GM21717 (cell line): ENCODE data around the gene GRAP.
"Not testable (repeated sequence)": the region's sequence is repeated elsewhere in the genome, so short reads cannot be mapped to it uniquely, and the experiment has no call there.

Experiments used
- ATAC-seq: cut with Tn5 transposase; IDR thresholded peaks from one replicate; pipeline ENCODE4 v1.9.1; 2021; ENCODE audit warnings: mild to moderate bottlenecking, moderate library complexity; ENCODE audit not compliant: unreplicated experiment

GRAP gene

DNA sequence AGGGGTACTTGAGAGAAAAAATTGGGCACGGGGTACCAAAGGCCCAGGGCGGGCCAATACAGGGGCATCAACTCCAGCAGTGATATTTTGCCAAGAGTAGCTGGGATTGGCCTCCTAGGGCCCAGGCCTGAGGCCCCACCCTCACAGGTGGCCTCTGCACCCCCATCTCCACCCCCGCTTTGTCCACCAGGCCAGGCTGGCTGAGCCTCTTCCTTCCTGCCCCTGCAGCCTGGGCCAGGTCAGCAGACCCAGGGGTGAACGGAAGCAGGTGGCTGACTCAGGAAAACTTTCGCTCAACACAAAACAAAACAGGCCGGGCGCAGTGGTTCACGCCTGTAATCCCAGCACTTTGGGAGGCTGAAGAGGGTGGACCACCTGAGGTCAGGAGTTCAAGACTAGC is 3.7 kb downstream of the GRAP start:
- not testable (repeated sequence) for ATAC-seq

DNA sequence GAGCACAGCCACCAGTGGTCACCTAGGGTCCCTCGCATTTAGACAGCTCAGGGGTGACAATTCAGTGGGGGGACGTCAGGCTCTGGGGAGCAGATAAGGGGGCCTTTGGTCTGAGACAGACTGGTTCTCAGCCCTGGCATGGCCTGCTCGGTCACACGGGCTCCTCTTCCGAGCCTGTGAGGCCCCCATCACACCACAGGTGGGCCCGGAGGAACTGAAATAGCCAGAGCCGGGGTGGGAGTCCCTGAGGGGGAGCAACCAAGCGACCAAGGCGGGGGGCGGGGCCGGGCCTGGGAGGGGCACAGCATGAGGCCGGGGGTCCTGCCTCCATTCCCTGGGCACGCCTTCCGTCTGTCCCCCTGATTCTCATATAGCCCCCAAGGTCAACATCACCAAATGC is 4.4 kb downstream of the GRAP start:
- ATAC-seq = not testable (repeated sequence)

DNA sequence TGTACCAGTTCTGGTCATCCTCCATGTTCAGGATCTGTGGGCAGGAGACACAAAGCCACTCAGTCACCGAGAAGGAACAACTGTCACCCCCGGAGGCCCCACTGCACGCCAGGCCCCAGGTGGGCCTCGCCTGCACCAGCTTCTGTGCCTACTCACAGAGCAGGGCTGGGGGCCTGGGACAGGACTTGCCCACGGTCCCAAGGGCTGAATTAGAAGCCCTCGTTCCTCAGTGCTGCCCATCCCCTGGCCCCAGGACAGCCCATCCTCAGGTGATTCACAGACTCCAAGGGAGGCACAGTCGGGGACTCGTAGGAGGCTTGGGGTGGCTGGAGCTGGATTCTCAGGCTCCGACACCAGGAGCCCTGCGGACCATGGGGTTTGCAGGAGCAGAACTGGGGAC is 4.9 kb downstream of the GRAP start:
- ATAC-seq = not testable (repeated sequence)

DNA sequence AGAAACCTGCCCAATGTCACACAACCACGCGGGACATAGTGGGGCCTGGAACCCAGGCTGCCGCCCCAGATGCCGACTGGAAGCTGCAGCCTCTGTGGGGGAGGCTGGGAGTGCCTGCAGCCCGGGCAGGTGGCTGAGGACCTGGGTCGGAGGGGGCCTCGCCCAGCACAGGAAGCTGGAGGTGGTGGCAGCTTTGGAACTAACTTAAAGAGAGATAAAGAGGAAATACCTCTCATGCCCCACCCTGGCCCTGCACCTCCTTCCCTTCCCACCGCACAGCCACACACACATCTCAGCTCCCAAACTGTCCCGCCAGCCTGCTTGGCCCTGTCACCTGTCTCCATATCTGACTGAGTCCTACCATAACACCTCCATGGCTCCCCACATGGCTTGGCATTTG is 6.4 kb downstream of the GRAP start:
- not testable (repeated sequence) for ATAC-seq

DNA sequence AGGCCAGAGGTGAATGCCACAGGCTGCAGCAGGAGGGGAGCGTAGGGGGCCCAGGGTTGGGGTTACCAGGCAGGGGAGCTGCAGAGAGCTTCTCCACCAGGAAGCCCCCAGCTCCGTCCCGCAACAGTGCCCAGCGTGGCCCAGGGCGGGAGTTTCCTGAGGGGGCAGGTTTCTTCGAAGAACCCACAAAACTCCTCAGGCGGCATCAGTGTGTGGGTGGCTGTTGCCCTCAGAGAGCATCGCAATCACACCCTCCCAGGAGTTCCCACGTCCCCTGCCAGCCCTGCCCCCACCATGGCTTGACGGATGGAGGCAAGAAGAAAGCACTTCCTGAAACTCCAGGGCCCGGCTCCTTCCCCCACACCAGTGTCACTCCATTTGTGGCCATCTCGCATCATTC is 8.0 kb downstream of the GRAP start:
- ATAC-seq = not testable (repeated sequence)

DNA sequence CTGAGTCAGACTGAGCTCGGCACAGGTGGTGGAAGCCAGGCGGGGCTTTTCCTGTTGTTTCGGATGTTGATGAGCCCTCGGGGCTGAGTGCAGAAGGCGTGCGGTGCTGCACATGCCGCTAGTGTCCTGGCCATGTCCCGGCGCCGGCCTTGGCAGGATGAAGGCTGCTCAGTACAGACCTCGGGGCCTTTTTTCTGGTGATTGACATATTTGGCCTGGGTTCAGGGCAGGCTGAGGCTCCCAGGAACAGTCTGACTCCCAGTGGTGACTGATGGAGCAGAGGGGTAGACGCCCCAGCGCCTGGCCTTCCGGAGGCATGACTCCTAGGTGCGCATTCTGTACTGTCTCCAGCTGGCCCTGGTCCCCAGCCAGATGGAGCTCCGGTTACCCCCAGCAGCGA is 8.8 kb downstream of the GRAP start:
- not testable (repeated sequence) for ATAC-seq

DNA sequence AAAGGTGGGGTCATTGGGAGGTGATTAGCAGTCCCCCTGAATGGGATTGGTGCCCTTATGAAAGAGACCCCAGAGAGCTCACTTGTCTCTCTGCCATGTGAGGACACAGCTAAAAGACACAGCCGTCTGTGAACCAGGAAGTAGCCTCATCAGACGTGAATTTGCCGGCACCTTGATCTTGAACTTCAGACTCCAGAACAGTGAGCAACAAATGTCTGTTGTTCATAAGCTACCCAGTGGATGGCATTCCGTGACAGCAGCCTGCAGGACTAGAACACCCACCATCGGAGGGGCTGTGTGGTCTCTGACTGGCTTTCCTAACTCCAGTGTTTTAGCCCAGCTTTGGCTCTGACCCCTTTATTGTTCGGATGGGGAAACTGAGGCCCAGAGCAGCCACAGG is 9.2 kb downstream of the GRAP start:
- ATAC-seq = not testable (repeated sequence)

DNA sequence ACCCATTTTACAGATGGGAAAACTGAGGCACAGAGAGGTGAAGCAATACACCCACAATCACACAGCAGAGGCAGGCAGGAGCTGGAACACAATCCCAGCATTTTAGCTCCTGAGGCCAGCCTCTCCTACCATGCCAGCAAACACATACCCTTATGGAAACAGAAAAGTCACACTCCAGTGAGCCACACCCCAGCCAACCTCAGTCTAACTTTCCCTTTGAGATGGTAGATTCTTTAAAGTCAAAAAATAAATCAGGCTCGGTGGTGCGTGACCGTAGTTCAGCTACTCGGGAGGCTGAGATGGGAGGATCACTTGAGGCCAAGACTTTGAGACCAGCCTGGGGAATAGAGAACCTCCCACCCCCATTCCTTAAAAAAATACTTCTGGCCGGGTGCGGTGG is 10.6 kb downstream of the GRAP start:
- ATAC-seq = peak; percentile 20

DNA sequence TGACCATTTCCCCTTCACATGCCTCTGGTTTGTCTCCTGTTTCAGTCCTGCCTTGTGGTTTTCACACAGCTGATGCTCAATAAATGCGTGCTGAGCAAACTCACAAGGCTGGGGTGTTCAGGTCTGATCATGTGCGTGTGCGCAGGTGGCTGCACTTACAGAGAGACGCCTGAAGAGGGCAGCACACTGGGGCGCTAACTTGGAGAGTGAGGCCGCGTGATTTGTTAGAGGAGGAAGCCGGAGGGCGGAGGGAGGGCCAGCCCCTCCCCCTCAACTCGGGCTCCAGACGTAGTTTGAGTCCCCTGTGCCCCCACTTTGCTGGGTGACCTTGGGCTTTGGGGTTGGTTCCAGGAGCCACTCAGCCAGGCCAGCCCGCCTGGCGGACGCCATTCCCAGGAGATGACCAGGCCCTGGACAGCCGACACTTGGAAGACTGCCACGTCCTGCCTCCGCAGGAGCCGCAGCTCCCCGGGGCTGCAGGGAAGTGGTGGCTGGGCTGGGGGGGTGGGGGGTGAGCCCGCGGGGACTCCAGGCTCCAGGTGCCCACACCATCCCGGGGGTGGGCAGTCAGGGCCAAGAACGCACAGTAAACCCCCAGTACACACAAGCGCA is 14.3 kb downstream of the GRAP start:
- not testable (repeated sequence) for ATAC-seq

DNA sequence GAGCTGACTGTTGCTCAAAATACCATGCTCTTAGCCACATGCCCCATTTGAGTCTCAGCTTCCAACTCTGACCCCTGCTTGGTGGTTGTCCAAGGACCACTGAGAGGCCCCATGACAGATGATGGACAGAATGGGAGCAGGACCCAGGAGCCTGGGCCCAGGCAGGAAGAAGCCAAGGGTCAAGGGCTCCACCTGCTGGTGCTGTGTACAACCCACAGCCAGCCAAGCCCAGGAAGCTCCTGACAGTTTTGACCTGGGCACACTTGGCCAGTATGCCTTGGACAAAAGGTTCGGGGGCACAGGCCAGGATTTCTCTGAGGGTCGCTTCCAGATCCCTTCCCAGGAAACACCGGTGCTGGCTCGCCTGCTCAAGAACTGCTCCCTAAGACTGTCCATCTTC is 15.0 kb downstream of the GRAP start:
- ATAC-seq = not testable (repeated sequence)

DNA sequence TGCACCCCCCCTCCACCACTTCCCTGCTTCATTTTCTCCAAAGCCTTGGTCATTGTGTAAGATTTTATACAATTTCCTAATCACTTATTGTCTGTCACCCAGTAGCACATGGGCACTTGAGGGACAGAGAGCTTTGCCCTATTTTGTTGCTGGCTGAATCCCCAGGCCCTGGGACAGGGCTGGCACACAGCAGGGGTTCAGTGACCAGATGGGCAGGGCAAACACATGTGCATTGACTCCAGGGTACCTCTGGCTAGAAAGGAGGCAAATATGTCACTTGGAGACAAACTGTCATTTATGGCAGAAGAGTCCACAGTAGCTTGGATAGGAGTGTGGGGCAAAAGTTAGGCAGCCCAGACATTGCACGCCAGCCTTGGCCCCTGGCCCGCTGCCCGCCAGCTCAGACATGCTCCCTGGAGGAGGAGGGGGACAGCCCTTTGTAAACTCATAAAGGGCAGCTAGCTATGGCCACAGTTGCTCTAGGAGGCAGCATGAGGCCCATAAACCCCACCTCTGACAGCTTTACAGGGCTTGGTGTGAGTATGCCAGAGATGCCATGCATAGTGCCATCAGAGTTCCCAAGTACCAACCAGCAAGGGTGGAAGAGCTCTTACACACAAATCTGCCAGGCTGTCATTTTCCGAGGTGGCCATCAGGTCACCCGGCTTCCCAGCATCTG is 15.8 kb downstream of the GRAP start:
- not testable (repeated sequence) for ATAC-seq

DNA sequence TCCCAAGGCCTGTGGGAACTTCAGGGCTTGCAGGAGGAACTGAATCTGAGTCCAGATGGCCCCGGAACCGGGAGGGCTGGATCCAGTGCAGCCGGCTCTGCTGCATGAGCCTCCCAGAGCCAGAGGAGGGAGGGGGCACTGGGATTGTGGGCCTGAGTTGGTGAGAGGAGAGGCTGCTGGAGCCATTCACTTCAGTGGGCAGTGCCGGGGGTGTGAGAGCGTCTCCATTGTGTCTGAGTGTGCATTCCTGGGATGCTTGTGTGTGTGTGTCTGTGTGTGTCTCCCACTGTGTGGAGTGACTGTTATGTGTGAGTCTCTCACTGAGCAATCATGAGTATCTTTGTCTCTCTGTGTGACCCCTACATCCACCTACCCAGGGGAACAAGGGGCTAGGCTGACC is 17.0 kb downstream of the GRAP start:
- not testable (repeated sequence) for ATAC-seq

DNA sequence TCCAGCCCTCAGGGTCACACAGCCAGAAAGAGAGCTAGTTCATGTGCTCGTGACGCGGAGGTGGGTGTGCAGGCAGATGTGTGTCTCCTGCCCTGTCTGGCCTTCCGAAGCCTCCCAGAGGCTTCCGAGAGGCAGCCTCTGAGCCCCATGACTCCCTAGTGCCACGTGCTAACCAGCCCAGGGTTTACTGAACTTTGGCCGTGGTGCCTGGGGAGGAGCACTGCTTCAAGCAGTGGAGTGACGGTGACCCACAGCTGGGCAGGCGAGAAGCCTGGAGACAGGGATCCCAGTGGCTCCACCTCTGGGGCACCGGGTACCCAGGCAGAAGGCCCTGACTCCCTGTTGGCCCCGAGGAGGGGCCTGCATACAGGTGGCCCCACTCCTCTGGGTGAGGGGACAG is 18.1 kb downstream of the GRAP start:
- ATAC-seq = not testable (repeated sequence)

DNA sequence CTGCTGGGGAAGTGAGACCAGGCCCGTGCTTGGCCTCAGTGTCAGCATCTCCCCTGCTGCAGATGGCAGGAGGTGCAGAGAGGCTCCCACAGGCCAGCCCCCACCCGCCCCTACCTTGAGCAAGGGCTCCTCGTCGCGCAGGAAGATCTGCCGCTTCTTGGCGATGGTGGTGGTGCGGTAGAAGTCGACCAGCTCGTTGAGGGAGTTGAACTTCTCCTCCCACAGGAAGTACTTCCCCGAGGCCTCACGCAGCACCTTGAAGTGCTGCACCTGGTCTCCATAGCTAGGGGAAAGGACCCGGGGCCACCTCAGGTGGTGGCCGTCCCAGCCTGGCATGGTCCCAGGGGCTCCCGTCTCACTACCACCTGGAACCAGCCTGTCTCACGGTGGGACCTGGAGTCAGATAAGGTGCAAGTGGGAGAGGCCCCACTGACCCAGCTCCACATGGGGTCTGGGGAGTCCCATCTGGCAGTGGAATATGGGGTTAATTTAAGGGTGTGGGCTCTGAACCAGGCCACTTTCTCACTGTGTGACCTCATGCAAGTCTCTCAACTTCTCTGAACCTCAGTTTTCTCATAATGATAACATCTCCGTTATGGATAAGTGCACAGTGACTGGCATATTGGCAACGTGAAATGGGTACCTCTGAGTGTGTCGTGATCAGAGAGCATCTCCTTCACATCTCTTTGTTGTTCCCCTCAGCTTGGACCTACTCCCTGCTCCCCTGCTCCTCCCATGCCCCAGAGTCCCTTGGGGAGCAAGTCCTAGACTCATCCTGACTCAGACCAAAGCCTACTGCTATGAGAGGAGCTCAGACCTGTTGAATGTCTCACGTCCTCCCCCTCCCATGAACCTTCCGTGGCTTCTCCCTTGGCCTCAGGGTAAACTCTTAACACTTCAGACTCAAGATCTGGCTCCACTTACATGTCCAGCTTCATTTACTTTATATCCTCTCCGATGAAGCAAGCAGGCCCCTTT is 22.4 kb downstream of the GRAP start:
- no peak for ATAC-seq

DNA sequence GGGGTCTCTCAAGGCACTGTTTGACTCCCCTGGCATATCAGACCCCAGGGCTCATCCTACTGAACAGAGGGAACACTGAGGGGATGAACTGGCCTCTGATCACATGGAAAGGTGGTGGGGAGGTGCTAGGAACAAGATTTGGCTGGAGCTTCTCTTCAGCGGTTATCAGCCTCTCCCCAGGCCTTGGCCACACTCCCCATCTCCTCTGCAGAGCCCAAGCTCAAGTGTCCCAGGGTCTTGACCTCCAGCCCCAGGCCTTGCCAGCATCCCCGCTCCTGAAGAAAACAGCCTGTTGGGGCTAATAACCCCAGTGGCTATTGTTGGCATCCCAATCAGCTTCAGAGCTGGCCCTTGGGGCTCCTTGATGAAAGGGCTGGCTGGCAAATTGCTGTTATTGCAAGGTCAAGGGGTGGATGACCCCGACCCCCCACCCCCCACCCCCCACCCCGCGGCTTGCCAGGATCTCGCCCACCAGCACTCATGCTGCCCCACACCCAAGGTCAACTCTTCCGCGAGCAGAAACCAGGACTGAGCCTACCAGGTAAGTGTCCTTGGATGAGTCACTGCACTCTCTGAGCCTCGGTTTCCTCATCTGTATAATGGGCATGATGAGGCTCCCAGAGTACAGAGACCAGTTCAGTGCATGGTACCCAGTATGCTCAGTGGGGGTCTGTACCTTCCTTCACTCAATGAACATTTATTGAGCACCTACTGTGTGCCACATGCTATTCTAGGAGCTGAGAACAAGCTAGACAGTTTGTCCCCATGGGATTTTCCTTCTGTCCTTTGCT is 23.4 kb downstream of the GRAP start:
- ATAC-seq = no peak

DNA sequence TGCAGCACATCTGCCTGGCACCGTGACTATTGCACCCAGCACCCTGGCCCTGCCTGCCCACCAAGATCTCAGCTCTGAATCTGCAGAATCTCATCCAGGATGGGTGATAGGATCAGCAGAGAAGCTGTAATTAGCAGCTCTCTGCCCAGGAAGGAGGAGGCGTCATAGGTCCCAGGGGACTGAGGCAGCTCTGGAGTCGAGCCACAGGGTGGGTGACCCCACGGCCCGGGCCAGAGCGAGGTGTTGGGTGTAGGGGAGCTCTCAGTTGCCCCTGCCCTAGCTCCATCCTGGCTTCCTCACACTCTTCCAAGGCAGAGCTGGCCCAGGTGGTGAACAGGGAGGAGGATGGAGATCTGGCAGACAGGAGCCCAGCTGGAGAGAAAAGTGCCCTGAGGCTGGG is 24.0 kb downstream of the GRAP start:
- no peak for ATAC-seq

DNA sequence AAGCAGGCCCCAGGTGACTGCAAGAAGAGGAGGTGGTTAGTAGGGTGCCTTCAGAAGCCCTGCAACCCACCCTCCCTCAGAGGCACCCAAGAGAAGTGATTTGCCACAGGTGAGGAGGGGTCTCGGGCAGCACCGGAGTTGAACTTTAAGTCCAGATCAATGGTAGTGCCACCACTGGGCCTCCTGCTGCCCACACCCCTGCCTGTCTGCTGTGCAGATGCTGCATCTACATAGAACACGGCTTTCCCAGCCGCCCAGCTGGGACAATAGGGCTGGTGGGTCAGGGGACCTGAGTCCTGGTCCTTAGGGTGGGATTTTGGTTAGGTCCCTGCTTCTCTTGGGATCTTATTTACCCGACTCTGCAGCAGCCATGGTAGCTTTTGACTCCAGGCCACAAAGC is 24.6 kb downstream of the GRAP start:
- ATAC-seq = no peak

DNA sequence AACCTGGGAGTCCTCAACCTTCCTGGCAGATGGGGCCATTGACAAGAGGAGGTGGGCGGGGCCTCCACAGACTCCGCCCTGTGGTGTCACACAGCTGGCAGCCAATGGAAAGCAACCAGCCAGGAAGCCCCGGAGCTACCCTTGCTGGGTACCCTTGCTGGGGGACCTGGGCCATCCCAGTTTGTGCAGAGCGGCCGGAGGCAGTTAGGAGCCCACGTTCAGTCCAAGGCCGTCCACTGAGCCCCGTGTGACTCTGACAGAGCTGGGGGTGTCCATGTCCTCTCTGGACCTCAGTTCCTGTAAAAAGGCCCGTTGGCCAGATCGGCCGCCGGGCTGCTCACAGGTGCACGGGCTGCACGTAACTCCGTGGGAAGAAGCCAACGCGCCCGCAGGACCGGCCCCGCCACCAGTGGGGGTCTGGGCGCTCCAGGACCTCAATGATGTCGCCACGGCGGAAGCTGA is 25.1 kb downstream of the GRAP start:
- ATAC-seq = no peak

DNA sequence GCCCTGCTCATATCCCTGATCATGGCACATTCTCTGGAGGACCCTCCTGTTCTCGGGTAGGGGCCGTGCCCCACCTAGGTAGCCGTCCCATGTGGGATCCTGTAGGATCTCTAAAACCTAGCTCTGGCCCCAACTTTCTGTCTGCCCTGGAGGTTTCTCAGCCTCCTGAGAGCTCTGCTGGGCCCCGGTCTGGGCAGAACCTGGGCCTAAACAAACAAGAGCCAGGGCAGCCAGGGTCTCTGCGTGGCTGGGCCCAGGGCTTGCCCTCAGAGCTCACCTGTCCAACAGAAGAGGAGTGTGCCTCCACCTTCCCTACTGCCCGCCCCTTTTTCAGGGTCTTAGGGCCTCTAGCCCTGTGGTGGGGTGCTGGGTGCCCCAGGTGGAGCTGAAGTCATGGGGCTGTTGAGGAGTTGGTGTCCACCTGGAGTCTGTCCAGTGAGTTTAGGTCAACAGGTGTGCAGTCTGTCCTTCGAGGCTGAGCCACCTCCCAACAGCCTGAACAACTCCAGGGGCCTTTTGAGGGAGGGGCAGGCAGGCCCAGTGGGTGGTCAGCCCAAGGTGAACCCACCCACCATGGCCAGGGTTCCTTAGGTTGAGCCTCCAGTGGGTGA is 25.6 kb downstream of the GRAP start:
- ATAC-seq = not testable (repeated sequence)

DNA sequence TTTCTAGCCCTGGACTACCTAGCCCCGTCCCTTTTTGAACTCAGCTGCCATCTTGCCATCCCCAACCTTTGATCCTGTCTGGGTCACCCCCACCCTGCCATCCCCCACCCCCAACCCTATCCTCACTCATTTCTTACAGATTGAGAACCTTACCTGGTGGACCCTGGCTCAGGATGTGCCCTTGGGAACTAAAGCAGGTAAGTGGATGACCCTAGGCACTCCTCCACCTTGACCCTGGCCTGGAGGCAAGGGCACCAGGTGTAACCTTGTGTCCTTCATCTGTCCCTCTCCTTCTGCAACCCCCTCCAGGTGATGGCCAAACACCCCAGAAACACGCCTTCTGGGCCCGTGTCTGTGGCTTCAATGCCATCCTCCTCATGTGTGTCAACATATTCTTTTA is 26.7 kb downstream of the GRAP start:
- ATAC-seq = no peak
